GM23338 (cell line): ENCODE data around the gene TRPC4AP. TPM values are rescaled to one million over a fixed set of nuclear protein-coding genes. Genes with fewer than 3 reads are reported as not detected.

Experiments
- ATAC-seq: fragments of 200-7000 bp; cut with Tn5 transposase; 3 replicates; pipeline ENCODE4 v1.9.1; 2020
- DNase-seq: peaks from one replicate; pipeline ENCODE4 v3.0.0-alpha.2; 2015; ENCODE audit warnings: low spot score
- H2AFZ ChIP-seq: fragments of 200-600 bp; sonication (generic); 2 replicates; pipeline ENCODE4 v1.8.0; 2016; ENCODE audit warnings: antibody characterized with exemption, mild to moderate bottlenecking, moderate library complexity
- H3F3A ChIP-seq: fragments of 200-600 bp; sonication (generic); replicated peaks from 2 replicates; pipeline ENCODE4 v1.8.0; 2017; ENCODE audit warnings: antibody characterized with exemption, mixed run types, low read depth
- H3K27ac ChIP-seq: fragments of 200-600 bp; sonication (generic); 2 replicates; pipeline ENCODE4 v1.6.1; 2016; ENCODE audit warnings: low read depth
- H3K27me3 ChIP-seq: fragments of 200-600 bp; sonication (generic); 2 replicates; pipeline ENCODE4 v1.8.0; 2016; ENCODE audit warnings: mild to moderate bottlenecking, mixed run types, moderate library complexity; ENCODE audit not compliant: insufficient read depth
- H3K36me3 ChIP-seq: fragments of 200-600 bp; sonication (generic); 2 replicates; pipeline ENCODE4 v1.8.0; 2016; ENCODE audit warnings: mild to moderate bottlenecking; ENCODE audit not compliant: insufficient read depth
- H3K4me1 ChIP-seq: fragments of 200-600 bp; sonication (generic); 2 replicates; pipeline ENCODE4 v1.8.0; 2016; ENCODE audit warnings: mild to moderate bottlenecking, moderate library complexity; ENCODE audit not compliant: insufficient read depth
- H3K4me2 ChIP-seq: fragments of 200-600 bp; sonication (generic); 2 replicates; pipeline ENCODE4 v1.7.1; 2017; ENCODE audit warnings: mixed run types
- H3K4me3 ChIP-seq: fragments of 200-600 bp; sonication (generic); 2 replicates; pipeline ENCODE4 v1.6.1; 2016; ENCODE audit warnings: mixed run types
- H3K79me2 ChIP-seq: fragments of 200-600 bp; sonication (generic); replicated peaks from 2 replicates; pipeline ENCODE4 v1.8.0; 2017; ENCODE audit warnings: mild to moderate bottlenecking; ENCODE audit not compliant: insufficient read depth
- H3K9me2 ChIP-seq: fragments of 200-600 bp; sonication (generic); 2 replicates; pipeline ENCODE4 v1.8.0; 2017; ENCODE audit not compliant: insufficient read depth
- H4K20me1 ChIP-seq: fragments of 200-600 bp; sonication (generic); replicated peaks from 2 replicates; pipeline ENCODE4 v1.8.0; 2017; ENCODE audit warnings: mild to moderate bottlenecking; ENCODE audit not compliant: insufficient read depth
- H3K27ac Mint-ChIP-seq: 2 replicates; pipeline ENCODE4 v1.8.0; 2020; ENCODE audit warnings: inconsistent platforms, mild to moderate bottlenecking, moderate library complexity, mixed read lengths
- H3K27me3 Mint-ChIP-seq: 3 replicates; pipeline ENCODE4 v1.8.0; 2022; ENCODE audit warnings: low read depth, mild to moderate bottlenecking, moderate library complexity, mixed read lengths, inconsistent platforms; ENCODE audit not compliant: insufficient read depth, poor library complexity
- H3K36me3 Mint-ChIP-seq: 3 replicates; pipeline ENCODE4 v1.8.0; 2021; ENCODE audit warnings: low read depth, mild to moderate bottlenecking, inconsistent platforms, moderate library complexity, mixed read lengths
- H3K4me1 Mint-ChIP-seq: 3 replicates; pipeline ENCODE4 v1.8.0; 2020; ENCODE audit warnings: mild to moderate bottlenecking, inconsistent platforms, mixed read lengths
- H3K4me3 Mint-ChIP-seq: 3 replicates; pipeline ENCODE4 v1.8.0; 2021; ENCODE audit warnings: moderate library complexity, mild to moderate bottlenecking, inconsistent platforms, mixed read lengths
- H3K9me3 Mint-ChIP-seq: 3 replicates; pipeline ENCODE4 v1.8.0; 2020; ENCODE audit warnings: moderate library complexity, mild to moderate bottlenecking, inconsistent platforms, mixed read lengths
- ETS1 ChIP-seq: IDR thresholded peaks from 2 replicates; pipeline ENCODE4 v1.6.1; 2016; ENCODE audit warnings: antibody characterized with exemption
- EZH2 ChIP-seq: fragments of 200-600 bp; sonication (generic); IDR thresholded peaks from one replicate; pipeline ENCODE4 v1.8.0; 2017; ENCODE audit warnings: antibody characterized with exemption, mild to moderate bottlenecking, low read depth; ENCODE audit not compliant: unreplicated experiment
- POLR2AphosphoS5 ChIP-seq: IDR thresholded peaks from 2 replicates; pipeline ENCODE4 v1.6.1; 2016; ENCODE audit warnings: antibody characterized with exemption, low read depth
- STAT1 ChIP-seq: IDR thresholded peaks from one replicate; pipeline ENCODE4 v1.6.1; 2016; ENCODE audit warnings: antibody characterized with exemption; ENCODE audit not compliant: unreplicated experiment
- ZNF331 ChIP-seq: fragments of 250-450 bp; sonication (Bioruptor Pico); IDR thresholded peaks from 2 replicates; pipeline ENCODE4 v1.5.0; 2020; ENCODE audit warnings: low read depth, mild to moderate bottlenecking, moderate library complexity
- ZNF462 ChIP-seq: fragments of 250-450 bp; sonication (Bioruptor Pico); IDR thresholded peaks from 2 replicates; pipeline ENCODE4 v1.5.0; 2020; ENCODE audit warnings: mild to moderate bottlenecking, moderate library complexity
- polyA plus RNA-seq: library from polyadenylated mRNA; unstranded; fragments of >200 nt; fragmentation: Nextera tagmentation; extraction: Ambion mirVana; gene quantifications from 2 replicates; pipeline ENCODE4 v1.2.1, GENCODE V29; 2016
- total RNA-seq: library from RNA; depleted of rRNA; stranded (reverse); fragments of >200 nt; shearing (Covaris generic); gene quantifications from 2 replicates; pipeline ENCODE4 v1.2.3, GENCODE V29; 2014

Gene TRPC4AP
- total and polyA plus RNA-seq, 2 experiments from 2014 or later: 48.8 to 89.5 TPM

GRCh38 chr20:35021063-35021462, 71.5 kb downstream of the TRPC4AP start (continued):
- TF ChIP-seq ETS1 (no peak), POLR2AphosphoS5 (no peak), EZH2 (no peak)

GRCh38 chr20:35020108-35020928, 72.3 kb downstream of the TRPC4AP start:
- H3K4me3 Mint-ChIP-seq: no peak overlapping the region
- no peak overlapping the region for H2AFZ ChIP-seq
- no peaks in the 10 kb centered on the region for H3K4me1 ChIP-seq
- no peaks in the 10 kb centered on the region for H3K4me1 Mint-ChIP-seq
- H3F3A ChIP-seq: no peaks in the 10 kb centered on the region
- no peaks in the 10 kb centered on the region for H3K9me3 Mint-ChIP-seq
- no peak overlapping the region for H3K4me2 ChIP-seq
- TF ChIP-seq EZH2: no peak
- no peak for TF ChIP-seq STAT1
- no peak for TF ChIP-seq POLR2AphosphoS5
- TF ChIP-seq ZNF462 (CRISPR knock-in tag): no peak
- no peak for TF ChIP-seq ZNF331
- peaks cover 9% of the 10 kb centered on the region for H4K20me1 ChIP-seq
- DNase-seq: no peak
- no peaks in the 10 kb centered on the region for H3K79me2 ChIP-seq
- no peak for ATAC-seq
- H3K36me3 ChIP-seq: peaks cover 7% of the 10 kb centered on the region; the same call in 1 of the 2 replicates
- no peaks in the 10 kb centered on the region for H3K27me3 Mint-ChIP-seq
- H3K4me3 ChIP-seq: no peak overlapping the region
- H3K9me2 ChIP-seq: no peaks in the 10 kb centered on the region
- no peak overlapping the region for H3K27ac Mint-ChIP-seq
- no peaks in the 10 kb centered on the region for H3K27me3 ChIP-seq
- no peak overlapping the region for H3K27ac ChIP-seq
- peaks cover 19% of the 10 kb centered on the region for H3K36me3 Mint-ChIP-seq
